Measurements from ENCODE around the gene UBE2V1.
"Not testable (repeated sequence)": the region's sequence is repeated elsewhere in the genome, so short reads cannot be mapped to it uniquely, and the experiment has no call there.

Gene UBE2V1

GRCh38 chr20:50113420-50114224 lies 672 bp upstream of the UBE2V1 start:
- DNase-seq: no peak

- no peak for DNase-seq
Observed at GRCh38 chr20:50111829-50112495, 988 bp downstream of the UBE2V1 start.

- no peak for DNase-seq
Observed at GRCh38 chr20:50111120-50111828, 1.7 kb downstream of the UBE2V1 start.

GRCh38 chr20:50110141-50111047 lies 2.6 kb downstream of the UBE2V1 start:
- no peak for DNase-seq

GRCh38 chr20:50108556-50109235 lies 4.3 kb downstream of the UBE2V1 start:
- DNase-seq: no peak

GRCh38 chr20:50107796-50108331 lies 5.1 kb downstream of the UBE2V1 start:
- no peak for DNase-seq

- DNase-seq: no peak
Observed at GRCh38 chr20:50107086-50107660, 5.8 kb downstream of the UBE2V1 start.

GRCh38 chr20:50106669-50107068 lies 6.3 kb downstream of the UBE2V1 start:
- DNase-seq: not testable (repeated sequence)

- DNase-seq: not testable (repeated sequence)
Observed at GRCh38 chr20:50103464-50104107, 9.4 kb downstream of the UBE2V1 start.

GRCh38 chr20:50102551-50102950 lies 10.4 kb downstream of the UBE2V1 start:
- DNase-seq: not testable (repeated sequence)

- no peak for DNase-seq
Observed at GRCh38 chr20:50101887-50102286, 11.1 kb downstream of the UBE2V1 start.

- DNase-seq: no peak
Observed at GRCh38 chr20:50101281-50101680, 11.7 kb downstream of the UBE2V1 start.

- DNase-seq: no peak
Observed at GRCh38 chr20:50100552-50100951, 12.4 kb downstream of the UBE2V1 start.

- no peak for DNase-seq
Observed at GRCh38 chr20:50099565-50099991, 13.4 kb downstream of the UBE2V1 start.

GRCh38 chr20:50099113-50099512 lies 13.8 kb downstream of the UBE2V1 start:
- DNase-seq: no peak

- DNase-seq: no peak
Observed at GRCh38 chr20:50098259-50098658, 14.7 kb downstream of the UBE2V1 start.

GRCh38 chr20:50097843-50098242 lies 15.1 kb downstream of the UBE2V1 start:
- DNase-seq: no peak

GRCh38 chr20:50096237-50096636 lies 16.7 kb downstream of the UBE2V1 start:
- no peak for DNase-seq

GRCh38 chr20:50095476-50096078 lies 17.4 kb downstream of the UBE2V1 start:
- no peak for DNase-seq

- DNase-seq: no peak
Observed at GRCh38 chr20:50094522-50094921, 18.4 kb downstream of the UBE2V1 start.

Data from NCI-H510A (cell line).